K562 (cell line): Measurements from ENCODE around the gene CREB5. TPM values are rescaled to one million over a fixed set of nuclear protein-coding genes. Genes with fewer than 3 reads are reported as not detected.

Experiments
- ATAC-seq: fragments of 200-7000 bp; cut with Tn5 transposase; 3 replicates; pipeline ENCODE4 v1.9.1; 2020; ENCODE audit warnings: moderate library complexity
- BruUV-seq: library from RNA; stranded (reverse); fragments of 400-500 nt; replicated peaks from 2 replicates; lab custom pipeline; 2021; lab: Mats Ljungman, UMichigan
- CTCF ChIA-PET: fragments of 300-600 bp; formaldehyde crosslinking; extraction: SDS; loops from one replicate; lab custom pipeline; 2021; ENCODE audit warnings: low intra/inter-chr PET ratio; lab: Yijun Ruan, JAX
- POLR2A ChIA-PET: fragments of 300-600, 350-650 bp; sonication (Branson Sonifier 250); formaldehyde crosslinking; extraction: SDS; loops from one replicate; lab custom pipeline; 2021; ENCODE audit warnings: antibody characterized with exemption, inconsistent platforms; lab: Yijun Ruan, JAX
- DNase-seq, 4 experiments: peaks; one replicate each; pipeline versions ENCODE4 v3.0.0 to v3.0.0-alpha.2; 2011 to 2018; ENCODE audit warnings: low spot score in 3 of 4, mixed read lengths in 3 of 4; ENCODE audit errors: extremely low read depth in 1 of 4
- FAIRE-seq: peaks from 2 replicates; lab custom pipeline; 2011; peaks lifted over from hg19 to GRCh38; lab: Jason Lieb, UNC
- H2AFZ ChIP-seq: 2 replicates; pipeline ENCODE4 v1.6.0; 2011; ENCODE audit warnings: low read depth, low read length, control low read depth, inconsistent platforms
- H3K27ac ChIP-seq: fragments of 200-600 bp; 3 replicates; pipeline ENCODE4 v1.8.0; 2011; ENCODE audit warnings: low read depth, mild to moderate bottlenecking, control low read depth, inconsistent platforms, low read length, moderate library complexity, mixed read lengths; ENCODE audit errors: extremely low read depth
- H3K27me3 ChIP-seq, 2 experiments: fragments of 300-600 bp in 1 of 2; 2 replicates in 1 of 2; 3 replicates in 1 of 2; pipeline versions ENCODE4 v1.6.0 to v1.8.0; 2011; ENCODE audit warnings: inconsistent platforms in 2 of 2, low read length in 2 of 2, mild to moderate bottlenecking in 1 of 2, mixed read lengths in 1 of 2, moderate library complexity in 1 of 2; ENCODE audit not compliant: control insufficient read depth in 2 of 2, insufficient read depth in 2 of 2
- H3K36me3 ChIP-seq: fragments of 300-600 bp; 3 replicates; pipeline ENCODE4 v1.8.0; 2011; ENCODE audit warnings: mild to moderate bottlenecking, low read length, inconsistent platforms; ENCODE audit not compliant: control insufficient read depth, insufficient read depth
- H3K4me1 ChIP-seq, 2 experiments: fragments of 200-600 bp in 1 of 2; replicated peaks in 1 of 2; 2 replicates in 1 of 2; 3 replicates in 1 of 2; pipeline versions ENCODE4 v1.5.1 to v1.8.0; 2011; ENCODE audit warnings: inconsistent platforms in 2 of 2, low read length in 2 of 2, mild to moderate bottlenecking in 1 of 2, mixed read lengths in 1 of 2, moderate library complexity in 1 of 2; ENCODE audit not compliant: control insufficient read depth in 2 of 2, insufficient read depth in 2 of 2
- H3K4me2 ChIP-seq: 2 replicates; pipeline ENCODE4 v1.6.1; 2011; ENCODE audit warnings: low read length, control low read depth, inconsistent platforms, mixed read lengths; ENCODE audit not compliant: insufficient read depth
- H3K4me3 ChIP-seq: fragments of 200-600 bp; sonication (generic), shearing (Covaris generic); 2 replicates; pipeline ENCODE4 v1.5.1; 2016; ENCODE audit warnings: control low read depth, inconsistent platforms
- H3K79me2 ChIP-seq: fragments of 200-600 bp; 3 replicates; pipeline ENCODE4 v1.8.0; 2011; ENCODE audit warnings: low read length, inconsistent platforms; ENCODE audit not compliant: control insufficient read depth, insufficient read depth
- H3K9ac ChIP-seq, 2 experiments: 2 replicates each; pipeline versions ENCODE4 v1.6.0 to v1.6.1; 2011; ENCODE audit warnings: low read depth in 2 of 2, low read length in 2 of 2, control low read depth in 1 of 2, inconsistent platforms in 1 of 2, mild to moderate bottlenecking in 1 of 2, mixed read lengths in 1 of 2; ENCODE audit not compliant: insufficient read depth in 1 of 2
- H3K9me1 ChIP-seq: one replicate; pipeline ENCODE4 v1.6.0; 2011; ENCODE audit warnings: inconsistent platforms, mild to moderate bottlenecking, low read length, moderate library complexity; ENCODE audit not compliant: control insufficient read depth, insufficient read depth
- H3K9me3 ChIP-seq: replicated peaks from 2 replicates; pipeline ENCODE4 v1.5.1; 2011; ENCODE audit warnings: low read depth, low read length, inconsistent platforms; ENCODE audit not compliant: control insufficient read depth, insufficient read depth
- H4K20me1 ChIP-seq: replicated peaks from 2 replicates; pipeline ENCODE4 v1.6.1; 2011; ENCODE audit warnings: low read length, inconsistent platforms, mixed read lengths; ENCODE audit not compliant: control insufficient read depth, insufficient read depth
- ARID2 ChIP-seq: fragments of 450-650 bp; IDR thresholded peaks from 2 replicates; pipeline ENCODE4 v1.6.1; 2017; ENCODE audit warnings: antibody characterized with exemption, mild to moderate bottlenecking
- BACH1 ChIP-seq: fragments of 200-800 bp; sonication (Bioruptor generic); IDR thresholded peaks from 2 replicates; pipeline ENCODE4 v1.6.1; 2016; ENCODE audit warnings: missing genetic modification characterization, missing compliant biosample characterization
- DIDO1 ChIP-seq: fragments of 450-650 bp; IDR thresholded peaks from 2 replicates; pipeline ENCODE4 v1.6.1; 2016; ENCODE audit warnings: low read depth, missing biosample characterization, missing genetic modification characterization
- KDM2B ChIP-seq: fragments of 250-450 bp; sonication (Bioruptor Pico); IDR thresholded peaks from 2 replicates; pipeline ENCODE4 v1.8.0; 2021; ENCODE audit warnings: mild to moderate bottlenecking, moderate library complexity
- MTA1 ChIP-seq: fragments of 450-650 bp; IDR thresholded peaks from 2 replicates; pipeline ENCODE4 v1.6.1; 2017; ENCODE audit warnings: borderline replicate concordance
- MYNN ChIP-seq, 2 experiments: sonication (generic); formaldehyde crosslinking in 1 of 2; IDR thresholded peaks; 2 replicates each; pipeline versions ENCODE4 v1.5.0 to v1.6.1; 2016 to 2020; ENCODE audit warnings: antibody characterized with exemption in 1 of 2, missing genetic modification reagents in 1 of 2
- NBN ChIP-seq: fragments of 450-650 bp; IDR thresholded peaks from 2 replicates; pipeline ENCODE4 v1.6.1; 2016; ENCODE audit warnings: low read depth, mild to moderate bottlenecking
- XRCC4 ChIP-seq: IDR thresholded peaks from one replicate; pipeline ENCODE4 v1.6.1; 2011; ENCODE audit not compliant: insufficient read depth, insufficient read length; ENCODE audit errors: extremely low read depth
- ZNF354B ChIP-seq: fragments of 250-450 bp; sonication (Bioruptor Pico); IDR thresholded peaks from 2 replicates; pipeline ENCODE4 v1.4.0; 2020
- ZNF444 ChIP-seq: fragments of 250-450 bp; sonication (Bioruptor Pico); IDR thresholded peaks from 2 replicates; pipeline ENCODE4 v1.4.0; 2020; ENCODE audit warnings: mild to moderate bottlenecking, moderate library complexity
- ZNF707 ChIP-seq: fragments of 250-450 bp; sonication (Bioruptor Pico); conservative IDR thresholded peaks from 2 replicates; pipeline ENCODE4 v1.8.0; 2022; ENCODE audit warnings: inconsistent platforms, mild to moderate bottlenecking, moderate library complexity
- WGBS: fragments of 100-300 bp; shearing (Covaris generic); methylation state at CpG from one replicate; pipeline ENCODE4 v1.1.6; 2016; ENCODE audit warnings: low coverage, mixed read lengths; ENCODE audit not compliant: insufficient coverage; ENCODE audit errors: missing lambda C conversion rate; 5-methylcytosine and 5-hydroxymethylcytosine counted together
- in situ Hi-C: fragments of 300-500 bp; cut with MboI; formaldehyde crosslinking; loops from 4 replicates; pipeline ENCODE4 v1.15.0; 2018; ENCODE audit warnings: inconsistent platforms, mixed read lengths
- intact Hi-C: fragments of 100-400 bp; cut with micrococcal nuclease; formaldehyde crosslinking; loops from 2 replicates; pipeline ENCODE4 v1.14.2; 2022
- polyA plus RNA-seq, 8 experiments: library from polyadenylated mRNA; depleted of rRNA in 4 of 8; stranded (reverse) in 5 of 8; unstranded in 3 of 8; fragments of >200 nt; fragmentation: Nextera tagmentation in 2 of 8; fragmentation: Illumina TruSeq in 1 of 8; extraction: Ambion mirVana in 2 of 8; extraction: Trizol in 1 of 8; gene quantifications; 2 replicates each; pipeline versions ENCODE4 v1.2.1 to v1.2.3, GENCODE V29; 2011 to 2014; ENCODE audit warnings: inconsistent platforms in 1 of 8, missing spikeins in 1 of 8
- total RNA-seq, 7 experiments: library from RNA; depleted of rRNA in 6 of 7; stranded (reverse); fragments of >200 nt in 6 of 7; fragmentation: Illumina TruSeq in 2 of 7; extraction: Trizol in 2 of 7; gene quantifications; 2 replicates each; pipeline versions ENCODE4 v1.2.1 to v1.2.3, GENCODE V29; 2011 to 2021; ENCODE audit warnings: low replicate concordance in 1 of 7
- TF ChIP-seq, protein P1 (sequence below): fragments of 250-450 bp; sonication (Bioruptor Pico); IDR thresholded peaks from 2 replicates; pipeline ENCODE4 v1.5.0; 2021
- TF ChIP-seq, protein P2 (sequence below): fragments of 250-450 bp; sonication (Bioruptor Pico); IDR thresholded peaks from 2 replicates; pipeline ENCODE4 v1.4.0; 2020; ENCODE audit warnings: mild to moderate bottlenecking, moderate library complexity

CREB5 gene
- total and polyA plus RNA-seq, 9 of the 15 experiments (the other 6 are each of a cell fraction or from before 2014, with no cell fraction given), result 0.33 to 6.4 (median 1.8) TPM

DNA sequence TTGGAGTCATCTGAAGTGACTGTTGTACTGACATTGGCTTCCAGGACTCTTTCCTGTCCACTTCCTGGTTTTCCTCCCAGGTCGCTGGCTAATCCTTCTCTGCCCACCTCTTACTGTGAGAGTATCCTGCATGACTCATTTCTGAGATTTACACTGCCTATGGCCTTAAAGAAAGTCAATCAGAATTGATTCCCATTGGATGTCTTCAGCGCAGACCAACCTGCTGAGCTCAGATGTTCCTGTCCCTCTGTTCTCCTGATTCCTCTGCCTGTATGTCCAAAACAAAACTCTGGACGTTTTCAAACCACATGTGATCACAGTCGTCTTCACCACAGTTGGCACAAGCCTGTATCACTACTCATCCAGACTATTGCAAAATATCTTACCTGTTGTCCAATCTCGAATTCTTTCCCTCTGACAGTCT, 262.1 kb downstream of the CREB5 start:
- no peaks in the 10 kb centered on the region for H3K36me3 ChIP-seq
- BruUV-seq, result no TSS peak
- no peak overlapping the region for H3K9ac ChIP-seq
- no peaks in the 10 kb centered on the region for H4K20me1 ChIP-seq
- FAIRE-seq (no peak), DNase-seq (no peak), ATAC-seq (no peak)
- POLR2A ChIA-PET, result no interaction called here
- no peak overlapping the region for H3K27ac ChIP-seq
- no peaks in the 10 kb centered on the region for H3K9me3 ChIP-seq
- no peaks in the 10 kb centered on the region for H3K9me1 ChIP-seq
- H2AFZ ChIP-seq, result no peak overlapping the region
- CTCF ChIA-PET, result no interaction called here
- no peaks in the 10 kb centered on the region for H3K79me2 ChIP-seq
- no peaks in the 10 kb centered on the region for H3K4me1 ChIP-seq
- WGBS, result 0% methylated on average over 5 of the region's 5 CpGs
- in situ Hi-C loops (no loop called here), intact Hi-C loops (no loop called here)
- TF ChIP-seq XRCC4 (no peak), NBN (no peak), ARID2 (no peak), ZNF707 (CRISPR knock-in tag) (no peak)
- no peak overlapping the region for H3K4me2 ChIP-seq
- no peak overlapping the region for H3K4me3 ChIP-seq
- 0 out of 5 replicates have a peak, but pooled peaks cover 0 to 4% of the 10 kb centered on the region in 2 experiments for H3K27me3 ChIP-seq

DNA sequence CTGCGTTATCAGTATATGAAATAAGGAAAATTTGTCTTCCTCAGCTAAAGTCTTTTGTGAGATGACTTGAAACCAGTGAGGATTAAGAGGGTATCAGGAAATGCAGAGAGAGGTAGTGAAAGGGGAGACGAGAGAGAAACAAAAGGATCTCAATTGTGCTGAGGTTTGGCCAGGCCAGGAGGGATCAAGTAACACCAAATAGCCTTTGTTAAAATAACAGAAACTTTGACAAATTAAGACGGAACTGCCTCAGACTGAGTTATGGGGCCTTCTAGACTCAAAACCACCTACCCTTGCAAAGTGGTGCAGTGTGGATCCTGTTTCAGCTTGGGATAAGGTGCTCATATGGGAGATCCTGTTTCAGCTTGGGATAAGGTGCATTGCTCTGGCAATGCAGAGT, 263.1 kb downstream of the CREB5 start:
- Histone ChIP-seq H2AFZ (no peak overlapping the region), H3K79me2 (no peaks in the 10 kb centered on the region), H3K27ac (no peak overlapping the region), H3K36me3 (no peaks in the 10 kb centered on the region), H3K4me1 (no peaks in the 10 kb centered on the region), H3K9ac (no peak overlapping the region), H3K4me2 (no peak overlapping the region), H3K4me3 (no peak overlapping the region), H3K27me3 (no peaks in the 10 kb centered on the region), H3K9me3 (no peaks in the 10 kb centered on the region), H3K9me1 (no peaks in the 10 kb centered on the region), H4K20me1 (no peaks in the 10 kb centered on the region)
- ChIA-PET CTCF (no interaction called here), POLR2A (interaction anchor here (0.7 kb wide), 1 partner anchor 760 kb away, joined by 3 read pairs; no protein-coding TSS in a partner anchor)
- no peak for ATAC-seq
- DNase-seq, result no peak
- 0% methylated on average over 3 of the region's 3 CpGs for WGBS
- BruUV-seq, result no TSS peak
- no peak for FAIRE-seq
- intact Hi-C loops, result no loop called here
- in situ Hi-C loops, result no loop called here
- TF ChIP-seq MYNN (IDR thresholded peaks at IDR 0.05), result no peak
- TF ChIP-seq MYNN (CRISPR knock-in tag; IDR thresholded peaks at IDR 0.05), result no peak
- TF ChIP-seq DIDO1 (tag), result no peak
- no peak for TF ChIP-seq KDM2B (CRISPR knock-in tag)
- TF ChIP-seq, protein P1, sequence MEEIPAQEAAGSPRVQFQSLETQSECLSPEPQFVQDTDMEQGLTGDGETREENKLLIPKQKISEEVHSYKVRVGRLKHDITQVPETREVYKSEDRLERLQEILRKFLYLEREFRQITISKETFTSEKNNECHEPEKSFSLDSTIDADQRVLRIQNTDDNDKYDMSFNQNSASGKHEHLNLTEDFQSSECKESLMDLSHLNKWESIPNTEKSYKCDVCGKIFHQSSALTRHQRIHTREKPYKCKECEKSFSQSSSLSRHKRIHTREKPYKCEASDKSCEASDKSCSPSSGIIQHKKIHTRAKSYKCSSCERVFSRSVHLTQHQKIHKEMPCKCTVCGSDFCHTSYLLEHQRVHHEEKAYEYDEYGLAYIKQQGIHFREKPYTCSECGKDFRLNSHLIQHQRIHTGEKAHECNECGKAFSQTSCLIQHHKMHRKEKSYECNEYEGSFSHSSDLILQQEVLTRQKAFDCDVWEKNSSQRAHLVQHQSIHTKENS (CRISPR knock-in tag), result no peak
- TF ChIP-seq, protein P2, sequence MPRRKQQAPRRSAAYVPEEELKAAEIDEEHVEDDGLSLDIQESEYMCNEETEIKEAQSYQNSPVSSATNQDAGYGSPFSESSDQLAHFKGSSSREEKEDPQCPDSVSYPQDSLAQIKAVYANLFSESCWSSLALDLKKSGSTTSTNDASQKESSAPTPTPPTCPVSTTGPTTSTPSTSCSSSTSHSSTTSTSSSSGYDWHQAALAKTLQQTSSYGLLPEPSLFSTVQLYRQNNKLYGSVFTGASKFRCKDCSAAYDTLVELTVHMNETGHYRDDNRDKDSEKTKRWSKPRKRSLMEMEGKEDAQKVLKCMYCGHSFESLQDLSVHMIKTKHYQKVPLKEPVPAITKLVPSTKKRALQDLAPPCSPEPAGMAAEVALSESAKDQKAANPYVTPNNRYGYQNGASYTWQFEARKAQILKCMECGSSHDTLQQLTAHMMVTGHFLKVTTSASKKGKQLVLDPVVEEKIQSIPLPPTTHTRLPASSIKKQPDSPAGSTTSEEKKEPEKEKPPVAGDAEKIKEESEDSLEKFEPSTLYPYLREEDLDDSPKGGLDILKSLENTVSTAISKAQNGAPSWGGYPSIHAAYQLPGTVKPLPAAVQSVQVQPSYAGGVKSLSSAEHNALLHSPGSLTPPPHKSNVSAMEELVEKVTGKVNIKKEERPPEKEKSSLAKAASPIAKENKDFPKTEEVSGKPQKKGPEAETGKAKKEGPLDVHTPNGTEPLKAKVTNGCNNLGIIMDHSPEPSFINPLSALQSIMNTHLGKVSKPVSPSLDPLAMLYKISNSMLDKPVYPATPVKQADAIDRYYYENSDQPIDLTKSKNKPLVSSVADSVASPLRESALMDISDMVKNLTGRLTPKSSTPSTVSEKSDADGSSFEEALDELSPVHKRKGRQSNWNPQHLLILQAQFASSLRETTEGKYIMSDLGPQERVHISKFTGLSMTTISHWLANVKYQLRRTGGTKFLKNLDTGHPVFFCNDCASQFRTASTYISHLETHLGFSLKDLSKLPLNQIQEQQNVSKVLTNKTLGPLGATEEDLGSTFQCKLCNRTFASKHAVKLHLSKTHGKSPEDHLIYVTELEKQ (CRISPR knock-in tag), result no peak
- TF ChIP-seq ZNF354B (CRISPR knock-in tag), result no peak
- TF ChIP-seq ZNF444, result no peak
- no peak for TF ChIP-seq MTA1
- no peak for TF ChIP-seq BACH1 (tag)
